ENCODE measurements around the gene LRRC8D.
"Not testable (repeated sequence)": the region's sequence is repeated elsewhere in the genome, so short reads cannot be mapped to it uniquely, and the experiment has no call there.

Gene LRRC8D

GRCh38 chr1:89974256-89974655 lies 153.4 kb downstream of the LRRC8D start:
- no peaks in the 10 kb centered on the region for H3K36me3 ChIP-seq (ENCODE audit: insufficient read depth, low read length)
- peaks cover 11% of the 10 kb centered on the region for H3K4me1 ChIP-seq (ENCODE audit: insufficient read depth, low read length)
- no peak overlapping the region for H3K9ac ChIP-seq (ENCODE audit: low read depth, low read length)
- no peaks in the 10 kb centered on the region for H3K9me3 ChIP-seq (ENCODE audit: control insufficient read depth, insufficient read depth, low read length)

- H3K9ac ChIP-seq (ENCODE audit: low read depth, low read length): no peak overlapping the region
- H3K9me3 ChIP-seq (ENCODE audit: control insufficient read depth, insufficient read depth, low read length): no peaks in the 10 kb centered on the region
- no peaks in the 10 kb centered on the region for H3K36me3 ChIP-seq (ENCODE audit: insufficient read depth, low read length)
- H3K4me1 ChIP-seq (ENCODE audit: insufficient read depth, low read length): peaks cover 11% of the 10 kb centered on the region
These were observed 154.1 kb downstream of the LRRC8D start for GRCh38 chr1:89974696-89975470.

GRCh38 chr1:89975540-89976125 lies 154.8 kb downstream of the LRRC8D start:
- no peaks in the 10 kb centered on the region for H3K36me3 ChIP-seq (ENCODE audit: insufficient read depth, low read length)
- H3K4me1 ChIP-seq (ENCODE audit: insufficient read depth, low read length): peaks cover 15% of the 10 kb centered on the region
- no peak overlapping the region for H3K9ac ChIP-seq (ENCODE audit: low read depth, low read length)
- no peaks in the 10 kb centered on the region for H3K9me3 ChIP-seq (ENCODE audit: control insufficient read depth, insufficient read depth, low read length)

GRCh38 chr1:89978755-89979154 lies 157.9 kb downstream of the LRRC8D start:
- peaks cover 17% of the 10 kb centered on the region for H3K4me1 ChIP-seq (ENCODE audit: insufficient read depth, low read length)
- H3K9me3 ChIP-seq (ENCODE audit: control insufficient read depth, insufficient read depth, low read length): no peaks in the 10 kb centered on the region
- no peak overlapping the region for H3K9ac ChIP-seq (ENCODE audit: low read depth, low read length)
- no peaks in the 10 kb centered on the region for H3K36me3 ChIP-seq (ENCODE audit: insufficient read depth, low read length)

- Histone ChIP-seq H3K36me3 (ENCODE audit: insufficient read depth, low read length) (no peaks in the 10 kb centered on the region), H3K9me3 (ENCODE audit: control insufficient read depth, insufficient read depth, low read length) (no peaks in the 10 kb centered on the region), H3K9ac (ENCODE audit: low read depth, low read length) (no peak overlapping the region), H3K4me1 (ENCODE audit: insufficient read depth, low read length) (peaks cover 11% of the 10 kb centered on the region)
These were observed 159.8 kb downstream of the LRRC8D start for GRCh38 chr1:89980605-89981004.

- H3K9ac ChIP-seq (ENCODE audit: low read depth, low read length); H3K9me3 ChIP-seq (ENCODE audit: control insufficient read depth, insufficient read depth, low read length); H3K36me3 ChIP-seq (ENCODE audit: insufficient read depth, low read length): not testable (repeated sequence)
- peaks cover 11% of the 10 kb centered on the region for H3K4me1 ChIP-seq (ENCODE audit: insufficient read depth, low read length)
These were observed 162.0 kb downstream of the LRRC8D start for GRCh38 chr1:89982846-89983245.

- not testable (repeated sequence) for H3K9me3 ChIP-seq (ENCODE audit: control insufficient read depth, insufficient read depth, low read length); H3K9ac ChIP-seq (ENCODE audit: low read depth, low read length); H3K36me3 ChIP-seq (ENCODE audit: insufficient read depth, low read length)
- H3K4me1 ChIP-seq (ENCODE audit: insufficient read depth, low read length): peaks cover 12% of the 10 kb centered on the region
These were observed 163.8 kb downstream of the LRRC8D start for GRCh38 chr1:89984564-89985116.

- H3K9me3 ChIP-seq (ENCODE audit: control insufficient read depth, insufficient read depth, low read length): no peaks in the 10 kb centered on the region
- peaks cover 13% of the 10 kb centered on the region for H3K4me1 ChIP-seq (ENCODE audit: insufficient read depth, low read length)
- H3K36me3 ChIP-seq (ENCODE audit: insufficient read depth, low read length): no peaks in the 10 kb centered on the region
- H3K9ac ChIP-seq (ENCODE audit: low read depth, low read length): no peak overlapping the region
These were observed 165.2 kb downstream of the LRRC8D start for GRCh38 chr1:89986020-89986419.
